Pancreas (tissue), 10 donors: ENCODE results near the gene RHEBL1. TPM values are rescaled to one million over a fixed set of nuclear protein-coding genes. Genes with fewer than 3 reads are reported as not detected.

ENCODE experiments used
- ATAC-seq, 4 donors: fragments of 200-7000 bp; cut with Tn5 transposase; one replicate each; pipeline versions ENCODE4 v1.8.0 to v1.9.1; 2020; ENCODE audit warnings: mild to moderate bottlenecking in 4 of 4, moderate library complexity in 4 of 4
- DNase-seq, 6 donors: peaks; one replicate each; pipeline ENCODE4 v3.0.0-alpha.2; 2020
- FAIRE-seq: peaks from 2 replicates; lab custom pipeline; 2012; peaks lifted over from hg19 to GRCh38; lab: Jason Lieb, UNC
- H3K27ac ChIP-seq, 4 donors: fragments of 200-600 bp; sonication (generic); 1 replicate in 3 of 4; 2 replicates in 1 of 4; pipeline versions ENCODE4 v1.5.0 to v1.8.0; 2020
- H3K27me3 ChIP-seq, 4 donors: fragments of 200-600 bp; one replicate each; pipeline ENCODE4 v1.8.0; 2021
- H3K36me3 ChIP-seq, 3 donors: fragments of 200-600 bp; sonication (generic) in 1 of 3; one replicate each; pipeline versions ENCODE4 v1.5.0 to v1.8.0; 2020 to 2021
- H3K4me1 ChIP-seq, 3 donors: fragments of 200-600 bp; one replicate each; pipeline ENCODE4 v1.8.0; 2021
- H3K4me3 ChIP-seq, 4 donors: fragments of 200-600 bp; sonication (generic) in 2 of 4; one replicate each; pipeline versions ENCODE4 v1.5.0 to v1.8.0; 2020 to 2021
- H3K9me3 ChIP-seq, 4 donors: fragments of 200-600 bp; one replicate each; pipeline ENCODE4 v1.8.0; 2021
- WGBS, 2 donors: extraction: QIAGEN DNeasy Blood & Tissue Kit; methylation state at CpG; one replicate each; pipeline ENCODE4 v1.1.7; 2013; 5-methylcytosine and 5-hydroxymethylcytosine counted together
- intact Hi-C, 3 donors: fragments of 100-400 bp; cut with DNase I; formaldehyde crosslinking; loops; one replicate each; pipeline versions ENCODE4 v1.11.1 to v1.14.2; 2022
- polyA plus RNA-seq, 2 donors: library from polyadenylated mRNA; stranded (reverse); fragments of 200-250 nt; gene quantifications; one replicate each; pipeline ENCODE4 v1.2.3, GENCODE V29; 2013
- total RNA-seq, 6 donors: library from RNA; stranded (reverse); fragmentation: NEBNext Ultra II Directional in 4 of 6; extraction: Animal tissue kit (Norgen Biotek cat#: 25700) in 4 of 6; gene quantifications; one replicate each; pipeline versions ENCODE4 v1.2.1 to v1.2.4, GENCODE V29; 2021 to 2023
- TF ChIP-seq, protein P1 (sequence below), 4 donors: fragments of 200-600 bp; sonication (generic) in 3 of 4; IDR thresholded peaks; one replicate each; pipeline versions ENCODE4 v1.5.0 to v1.8.0; 2021; ENCODE audit warnings: antibody characterized with exemption in 4 of 4
- donor health status: healthy with polysubstance abuse.
- donor health status: DM: no; HTN: no; CAD: no; lungs with moderate emphysema.
- donor health status: DM: no; HTN: no; CAD: no.
- donor health status: control.
- donor health status: control.
- donor health status: Bipolar disorder and iron deficiency.
- donor health status: DM: yes; HTN: yes; CAD: no.
- donor health status: DM: no; HTN: no; CAD: no.
- donor health status: DM: no; HTN: no; CAD: no.
- donor health status: DM: yes; HTN: yes; CAD: no.

RHEBL1 gene
- total and polyA plus RNA-seq, 8 donors, result 0.14 to 0.63 (median 0.25) TPM; not detected in 3

GRCh38 chr12:49032679-49033447 lies 36.9 kb downstream of the RHEBL1 start:
- FAIRE-seq (no peak), ATAC-seq (peak in 1 of 4 donors; percentile 5), DNase-seq (no peak)
- Histone ChIP-seq H3K27ac (no peak overlapping the region), H3K4me3 (no peak overlapping the region), H3K4me1 (no peaks in the 10 kb centered on the region), H3K36me3 (peaks cover 7 to 48% (median 14%) of the 10 kb centered on the region in 3 donors), H3K9me3 (no peaks in the 10 kb centered on the region), H3K27me3 (no peaks in the 10 kb centered on the region)
- TF ChIP-seq, protein P1, sequence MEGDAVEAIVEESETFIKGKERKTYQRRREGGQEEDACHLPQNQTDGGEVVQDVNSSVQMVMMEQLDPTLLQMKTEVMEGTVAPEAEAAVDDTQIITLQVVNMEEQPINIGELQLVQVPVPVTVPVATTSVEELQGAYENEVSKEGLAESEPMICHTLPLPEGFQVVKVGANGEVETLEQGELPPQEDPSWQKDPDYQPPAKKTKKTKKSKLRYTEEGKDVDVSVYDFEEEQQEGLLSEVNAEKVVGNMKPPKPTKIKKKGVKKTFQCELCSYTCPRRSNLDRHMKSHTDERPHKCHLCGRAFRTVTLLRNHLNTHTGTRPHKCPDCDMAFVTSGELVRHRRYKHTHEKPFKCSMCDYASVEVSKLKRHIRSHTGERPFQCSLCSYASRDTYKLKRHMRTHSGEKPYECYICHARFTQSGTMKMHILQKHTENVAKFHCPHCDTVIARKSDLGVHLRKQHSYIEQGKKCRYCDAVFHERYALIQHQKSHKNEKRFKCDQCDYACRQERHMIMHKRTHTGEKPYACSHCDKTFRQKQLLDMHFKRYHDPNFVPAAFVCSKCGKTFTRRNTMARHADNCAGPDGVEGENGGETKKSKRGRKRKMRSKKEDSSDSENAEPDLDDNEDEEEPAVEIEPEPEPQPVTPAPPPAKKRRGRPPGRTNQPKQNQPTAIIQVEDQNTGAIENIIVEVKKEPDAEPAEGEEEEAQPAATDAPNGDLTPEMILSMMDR (IDR thresholded peaks at IDR 0.05), result no peak
- 87 to 90% methylated on average over 3 of the region's 3 CpGs for WGBS, 2 donors
- intact Hi-C loops, result no loop called here

- TF ChIP-seq, protein P1 (IDR thresholded peaks at IDR 0.05), result no peak
- H3K36me3 ChIP-seq, result peaks cover 5 to 48% (median 19%) of the 10 kb centered on the region in 3 donors
- H3K9me3 ChIP-seq, result no peaks in the 10 kb centered on the region
- FAIRE-seq (no peak), ATAC-seq (no peak), DNase-seq (no peak)
- 80 to 88% methylated on average over 4 of the region's 4 CpGs for WGBS, 2 donors
- intact Hi-C loops, result no loop called here
- H3K4me1 ChIP-seq, result no peaks in the 10 kb centered on the region
- H3K27ac ChIP-seq, result no peak overlapping the region
- no peak overlapping the region for H3K4me3 ChIP-seq
- no peaks in the 10 kb centered on the region for H3K27me3 ChIP-seq
Measured at GRCh38 chr12:49032276-49032675, 37.5 kb downstream of the RHEBL1 start.

GRCh38 chr12:49031573-49032161 lies 38.1 kb downstream of the RHEBL1 start:
- ATAC-seq (no peak), FAIRE-seq (no peak), DNase-seq (no peak)
- Histone ChIP-seq H3K27ac (no peak overlapping the region), H3K36me3 (peaks cover 0 to 46% (median 21%) of the 10 kb centered on the region in 3 donors), H3K4me1 (no peaks in the 10 kb centered on the region), H3K4me3 (no peak overlapping the region), H3K27me3 (no peaks in the 10 kb centered on the region), H3K9me3 (no peaks in the 10 kb centered on the region)
- intact Hi-C loops, result no loop called here
- TF ChIP-seq, protein P1 (IDR thresholded peaks at IDR 0.05), result no peak
- WGBS, 2 donors, result 87 to 92% methylated on average over 8 of the region's 8 CpGs

DNA sequence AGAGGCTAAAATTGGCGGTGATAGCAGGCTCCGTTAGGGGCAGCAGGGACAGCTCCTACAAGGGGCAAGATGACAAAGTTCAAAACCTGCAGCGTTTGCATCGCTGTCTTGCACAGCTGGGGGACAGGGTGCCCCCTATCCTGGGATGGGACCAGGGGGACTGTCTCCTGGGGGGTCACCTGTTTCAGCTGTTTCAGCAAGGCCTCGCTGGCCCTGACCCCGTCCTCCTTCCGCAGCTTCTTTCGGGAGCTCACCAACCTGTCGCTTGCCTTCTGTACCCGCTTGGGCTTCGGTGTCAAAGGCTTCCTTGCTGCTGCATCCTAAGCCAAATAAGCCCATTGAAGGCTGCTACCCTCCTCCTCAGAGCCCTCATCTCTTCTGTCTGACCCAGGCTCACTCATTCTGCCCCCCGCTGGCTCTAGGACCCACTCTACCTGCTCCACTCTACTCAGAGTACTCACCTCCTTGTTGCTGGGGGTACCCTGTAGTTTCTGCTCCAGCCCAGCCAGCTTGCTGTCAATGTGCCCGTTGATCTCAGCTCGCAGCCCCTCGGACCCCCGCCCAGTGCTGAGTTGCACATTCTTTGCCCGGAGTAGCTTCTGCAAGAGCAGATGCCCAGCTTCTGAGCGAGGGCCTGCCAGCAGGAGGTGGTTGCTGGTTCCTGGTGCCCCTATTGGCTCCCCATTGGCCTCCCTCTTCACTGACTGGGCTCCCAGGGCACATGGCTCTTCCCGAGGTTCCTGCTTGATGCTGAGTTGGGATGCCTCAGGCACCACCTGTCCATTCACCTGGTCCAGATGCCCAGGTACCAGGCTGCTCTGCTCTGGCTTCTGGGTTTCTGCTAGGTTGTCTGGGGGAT lies 38.8 kb downstream of the RHEBL1 start:
- no peak for FAIRE-seq
- intact Hi-C loops, result no loop called here
- WGBS, 2 donors, result 93 to 96% methylated on average over 19 of the region's 19 CpGs

More for the DNA sequence above, 38.8 kb downstream of the RHEBL1 start:
- peak in 1 of 6 donors; percentile 7 for DNase-seq
- Histone ChIP-seq H3K9me3 (no peaks in the 10 kb centered on the region), H3K27ac (no peak overlapping the region), H3K4me3 (no peak overlapping the region), H3K27me3 (no peaks in the 10 kb centered on the region), H3K36me3 (peaks cover 0 to 52% (median 28%) of the 10 kb centered on the region in 3 donors), H3K4me1 (no peaks in the 10 kb centered on the region)
- TF ChIP-seq, protein P1 (IDR thresholded peaks at IDR 0.05), result no peak
- ATAC-seq, result no peak
